ENCODE measurements around the gene CAMKK1. TPM values are rescaled to one million over a fixed set of nuclear protein-coding genes. Genes with fewer than 3 reads are reported as not detected.

CAMKK1 gene
- total and polyA plus RNA-seq, 9 donors: 2.8 to 15.1 (median 7.1) TPM

DNA sequence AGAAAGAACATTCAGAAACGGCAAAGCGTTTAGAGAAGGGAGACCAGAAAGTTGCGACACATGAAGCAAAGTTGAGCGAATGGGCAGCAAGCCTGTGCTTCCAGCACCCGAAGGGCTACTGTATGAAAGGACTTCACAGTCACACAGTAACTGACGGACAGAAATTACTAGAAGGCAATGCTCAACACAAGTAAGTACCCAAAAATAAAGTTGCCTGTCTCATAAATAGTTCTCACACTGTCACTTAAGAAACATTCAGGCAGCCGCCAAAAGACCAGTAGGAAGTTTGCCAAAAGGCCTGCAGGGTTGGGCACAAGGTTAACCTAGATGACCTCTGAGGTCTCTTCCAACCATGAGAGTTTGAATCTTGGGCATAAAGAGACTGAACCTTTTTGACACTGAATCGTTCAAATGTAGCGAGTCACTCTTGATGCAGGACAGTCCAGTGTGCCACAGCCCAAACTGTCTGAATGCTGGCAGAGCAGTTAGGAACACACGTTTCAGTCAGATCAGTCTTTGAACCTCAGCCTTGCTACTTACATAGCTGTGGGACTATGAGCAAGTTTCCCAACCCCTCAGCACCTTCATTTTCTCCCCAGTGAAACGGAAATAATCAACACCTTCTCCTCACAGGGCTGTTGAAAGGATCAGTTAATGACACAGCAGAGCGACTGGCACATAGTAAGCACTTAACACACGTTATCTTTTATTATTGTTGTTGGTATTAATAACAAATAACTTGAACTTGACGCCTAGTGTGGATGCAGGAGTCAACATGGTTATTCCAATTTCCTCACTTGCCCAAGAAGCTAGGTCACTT, 57.2 kb downstream of the CAMKK1 start:
- DNase-seq: no peak
- Histone ChIP-seq H3K36me3 (no peaks in the 10 kb centered on the region), H3K4me1 (ENCODE audit: insufficient read depth) (no peaks in the 10 kb centered on the region)

DNA sequence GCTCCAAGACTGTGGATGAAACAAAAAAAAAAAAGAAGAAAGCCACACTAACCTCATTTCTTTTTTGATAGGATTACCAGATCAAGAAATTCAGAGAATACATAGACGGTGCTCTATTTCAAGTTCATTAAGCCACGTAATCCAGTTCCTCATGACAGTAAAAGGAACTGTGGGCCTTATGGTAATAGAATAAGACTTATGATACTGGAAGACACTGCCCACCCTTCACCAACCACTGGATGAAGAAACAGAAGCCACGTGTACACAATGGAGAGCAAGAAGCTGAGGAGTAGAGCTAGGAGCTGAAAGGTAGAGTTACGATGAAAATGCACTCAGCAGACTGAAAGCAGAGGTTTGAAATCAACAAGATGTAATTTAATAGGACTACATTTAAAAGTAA, 58.0 kb downstream of the CAMKK1 start:
- Histone ChIP-seq H3K4me3 (no peak overlapping the region), H3K27me3 (no peaks in the 10 kb centered on the region), H3K27ac (no peak overlapping the region), H3K36me3 (no peaks in the 10 kb centered on the region), H3K4me1 (ENCODE audit: insufficient read depth) (no peaks in the 10 kb centered on the region), H3K9me3 (no peaks in the 10 kb centered on the region)
- no peak for DNase-seq
- TF ChIP-seq, protein P1, sequence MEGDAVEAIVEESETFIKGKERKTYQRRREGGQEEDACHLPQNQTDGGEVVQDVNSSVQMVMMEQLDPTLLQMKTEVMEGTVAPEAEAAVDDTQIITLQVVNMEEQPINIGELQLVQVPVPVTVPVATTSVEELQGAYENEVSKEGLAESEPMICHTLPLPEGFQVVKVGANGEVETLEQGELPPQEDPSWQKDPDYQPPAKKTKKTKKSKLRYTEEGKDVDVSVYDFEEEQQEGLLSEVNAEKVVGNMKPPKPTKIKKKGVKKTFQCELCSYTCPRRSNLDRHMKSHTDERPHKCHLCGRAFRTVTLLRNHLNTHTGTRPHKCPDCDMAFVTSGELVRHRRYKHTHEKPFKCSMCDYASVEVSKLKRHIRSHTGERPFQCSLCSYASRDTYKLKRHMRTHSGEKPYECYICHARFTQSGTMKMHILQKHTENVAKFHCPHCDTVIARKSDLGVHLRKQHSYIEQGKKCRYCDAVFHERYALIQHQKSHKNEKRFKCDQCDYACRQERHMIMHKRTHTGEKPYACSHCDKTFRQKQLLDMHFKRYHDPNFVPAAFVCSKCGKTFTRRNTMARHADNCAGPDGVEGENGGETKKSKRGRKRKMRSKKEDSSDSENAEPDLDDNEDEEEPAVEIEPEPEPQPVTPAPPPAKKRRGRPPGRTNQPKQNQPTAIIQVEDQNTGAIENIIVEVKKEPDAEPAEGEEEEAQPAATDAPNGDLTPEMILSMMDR (IDR thresholded peaks at IDR 0.05): no peak
- TF ChIP-seq EP300 (IDR thresholded peaks at IDR 0.05): no peak
- no peak for TF ChIP-seq POLR2A (IDR thresholded peaks at IDR 0.05)
- intact Hi-C loops (cut with DNase I): no loop called here
- 92 to 94% (median 93%) methylated on average over 4 of the region's 4 CpGs for WGBS, 3 donors

More for the DNA sequence above, 57.2 kb downstream of the CAMKK1 start:
- intact Hi-C loops (cut with DNase I): no loop called here
- Histone ChIP-seq H3K4me3 (no peak overlapping the region), H3K27me3 (no peaks in the 10 kb centered on the region), H3K27ac (no peak overlapping the region), H3K9me3 (no peaks in the 10 kb centered on the region)
- 81 to 82% (median 82%) methylated on average over 14 of the region's 14 CpGs for WGBS, 3 donors
- TF ChIP-seq, protein P1 (IDR thresholded peaks at IDR 0.05): no peak
- no peak for TF ChIP-seq EP300 (IDR thresholded peaks at IDR 0.05)
- TF ChIP-seq POLR2A (IDR thresholded peaks at IDR 0.05): no peak

DNA sequence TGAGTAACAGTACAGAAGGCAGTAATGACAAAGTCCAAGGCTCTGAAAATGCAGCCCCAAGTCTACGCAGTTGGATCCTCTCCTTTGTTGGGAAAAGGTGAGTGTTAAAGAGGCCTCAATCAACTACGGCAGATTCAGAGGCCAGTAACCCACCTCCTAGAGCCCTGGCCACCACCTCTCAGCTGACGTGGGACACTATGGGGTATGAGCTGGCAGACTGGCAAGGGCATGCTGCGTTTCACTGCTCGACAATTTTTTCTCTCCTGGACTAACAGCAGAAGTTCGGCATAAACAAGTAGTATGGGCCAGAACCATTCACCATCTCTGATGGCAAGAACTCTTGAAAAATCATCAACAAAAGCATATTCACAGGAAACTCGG, 64.0 kb downstream of the CAMKK1 start:
- H3K4me3 ChIP-seq: no peak overlapping the region
- no peak for DNase-seq
- H3K36me3 ChIP-seq: no peaks in the 10 kb centered on the region
- H3K9me3 ChIP-seq: no peaks in the 10 kb centered on the region
- no peaks in the 10 kb centered on the region for H3K27me3 ChIP-seq
- no peak for TF ChIP-seq EP300 (IDR thresholded peaks at IDR 0.05)
- TF ChIP-seq, protein P1 (IDR thresholded peaks at IDR 0.05): no peak
- no peak for TF ChIP-seq POLR2A (IDR thresholded peaks at IDR 0.05)
- WGBS, 3 donors: 64 to 78% (median 65%) methylated on average over 7 of the region's 7 CpGs
- peaks cover 6% of the 10 kb centered on the region for H3K4me1 ChIP-seq (ENCODE audit: insufficient read depth)
- peak overlapping the region in 1 of 2 donors; percentile 14 for H3K27ac ChIP-seq
- intact Hi-C loops (cut with DNase I): no loop called here

DNA sequence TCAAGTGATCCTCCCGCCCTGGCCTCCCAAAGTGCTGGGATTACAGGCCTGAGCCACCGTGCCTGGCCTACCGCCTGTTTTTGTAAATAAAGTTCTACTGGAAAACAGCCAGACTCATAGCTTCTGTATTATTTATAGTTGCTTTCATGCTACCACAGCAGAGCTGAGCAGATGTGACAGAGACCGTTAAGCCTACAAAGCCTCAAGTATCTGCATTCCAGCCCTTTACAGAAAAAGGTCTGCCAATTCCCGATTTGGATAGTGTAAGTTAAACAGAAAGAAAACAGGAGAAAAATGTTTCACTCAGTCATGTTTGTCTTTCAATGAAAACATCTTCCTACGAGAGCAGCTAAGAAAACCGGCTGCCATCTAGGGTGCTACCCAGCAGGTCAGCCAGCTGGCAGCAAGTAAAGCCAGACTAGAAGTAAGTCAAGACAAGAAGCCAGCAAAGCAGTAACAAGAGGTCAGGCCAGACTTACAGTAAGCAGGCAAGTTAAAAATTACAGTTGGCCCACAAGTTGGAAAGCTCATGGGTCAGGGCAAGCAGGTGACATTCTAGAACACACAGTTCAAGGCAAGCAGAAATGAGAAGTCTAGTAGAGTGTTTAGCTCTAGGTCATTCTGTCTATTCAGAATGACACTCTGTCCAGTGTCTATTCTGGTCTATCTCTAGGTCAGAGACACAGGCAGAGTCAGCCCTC, 64.6 kb downstream of the CAMKK1 start:
- no peaks in the 10 kb centered on the region for H3K27me3 ChIP-seq
- no peak for DNase-seq
- peaks cover 6% of the 10 kb centered on the region for H3K4me1 ChIP-seq (ENCODE audit: insufficient read depth)
- peak overlapping the region in 1 of 2 donors; percentile 46 for H3K27ac ChIP-seq
- no peaks in the 10 kb centered on the region for H3K36me3 ChIP-seq
- TF ChIP-seq, protein P1 (IDR thresholded peaks at IDR 0.05): no peak
- no peak for TF ChIP-seq EP300 (IDR thresholded peaks at IDR 0.05)
- no peak for TF ChIP-seq POLR2A (IDR thresholded peaks at IDR 0.05)
- 9 to 21% (median 12%) methylated on average over 7 of the region's 7 CpGs for WGBS, 3 donors
- intact Hi-C loops (cut with DNase I): no loop called here
- H3K4me3 ChIP-seq: no peak overlapping the region
- no peaks in the 10 kb centered on the region for H3K9me3 ChIP-seq

All from ovary (tissue), 9 donors.